Neural cell (in vitro differentiated cells): ENCODE results near the gene PTPRO. TPM values are rescaled to one million over a fixed set of nuclear protein-coding genes. Genes with fewer than 3 reads are reported as not detected.

Experiments used
- H2AFZ ChIP-seq: fragments of 200-600, 300-800 bp; sonication (generic), shearing (Covaris generic); 2 replicates; pipeline ENCODE4 v1.6.0; 2014; ENCODE audit warnings: low read depth, mild to moderate bottlenecking, antibody characterized with exemption, low read length, moderate library complexity
- H3F3A ChIP-seq: fragments of 200-600 bp; shearing (Covaris generic); 2 replicates; pipeline ENCODE4 v1.6.1; 2016; ENCODE audit warnings: mild to moderate bottlenecking, moderate library complexity, mixed read lengths, antibody characterized with exemption, low read length; ENCODE audit not compliant: insufficient read depth, poor library complexity, severe bottlenecking
- H3K27ac ChIP-seq: fragments of 200-600, 300-800 bp; sonication (generic), shearing (Covaris generic); 2 replicates; pipeline ENCODE4 v1.5.1; 2014; ENCODE audit warnings: mild to moderate bottlenecking, low read length, moderate library complexity
- H3K27me3 ChIP-seq: fragments of 300-800, 200-600 bp; sonication (generic), shearing (Covaris generic); 2 replicates; pipeline ENCODE4 v1.6.0; 2014; ENCODE audit warnings: mild to moderate bottlenecking, low read depth, low read length, moderate library complexity; ENCODE audit not compliant: insufficient read depth
- H3K36me3 ChIP-seq: fragments of 300-800, 200-600 bp; sonication (generic), shearing (Covaris generic); 2 replicates; pipeline ENCODE4 v1.5.1; 2014; ENCODE audit warnings: mild to moderate bottlenecking, antibody characterized with exemption, low read length, moderate library complexity; ENCODE audit not compliant: insufficient read depth
- H3K4me2 ChIP-seq: fragments of 300-800, 200-600 bp; sonication (generic), shearing (Covaris generic); 2 replicates; pipeline ENCODE4 v1.6.0; 2014; ENCODE audit warnings: mild to moderate bottlenecking, low read length
- H3K4me3 ChIP-seq: fragments of 300-800, 200-600 bp; sonication (generic), shearing (Covaris generic); 2 replicates; pipeline ENCODE4 v1.5.1; 2014; ENCODE audit warnings: mild to moderate bottlenecking, low read length, moderate library complexity
- H3K79me2 ChIP-seq: fragments of 200-600 bp; shearing (Covaris generic); replicated peaks from 2 replicates; pipeline ENCODE4 v1.6.0; 2014; ENCODE audit warnings: mild to moderate bottlenecking, low read length, moderate library complexity; ENCODE audit not compliant: insufficient read depth
- H3K9ac ChIP-seq: fragments of 300-800, 200-600 bp; sonication (generic), shearing (Covaris generic); 2 replicates; pipeline ENCODE4 v1.6.1; 2016; ENCODE audit warnings: mild to moderate bottlenecking, low read length, mixed read lengths
- H3K9me2 ChIP-seq: fragments of 200-600 bp; shearing (Covaris generic); 2 replicates; pipeline ENCODE4 v1.6.1; 2016; ENCODE audit warnings: mild to moderate bottlenecking, low read length, mixed read lengths; ENCODE audit not compliant: insufficient read depth
- H3K9me3 ChIP-seq: fragments of 200-600, 300-800 bp; sonication (generic), shearing (Covaris generic); 2 replicates; pipeline ENCODE4 v1.6.1; 2016; ENCODE audit warnings: mild to moderate bottlenecking, mixed run types, low read length, moderate library complexity, mixed read lengths
- H4K20me1 ChIP-seq: fragments of 200-600 bp; shearing (Covaris generic); 2 replicates; pipeline ENCODE4 v1.6.1; 2016; ENCODE audit warnings: mild to moderate bottlenecking, mixed run types; ENCODE audit not compliant: insufficient read depth
- CTCF ChIP-seq: fragments of 450-650 bp; IDR thresholded peaks from 2 replicates; pipeline ENCODE4 v1.5.1; 2014; ENCODE audit warnings: antibody characterized with exemption, mild to moderate bottlenecking, moderate library complexity; ENCODE audit not compliant: poor library complexity, severe bottlenecking
- EP300 ChIP-seq: fragments of 450-650 bp; conservative IDR thresholded peaks from 2 replicates; pipeline ENCODE4 v1.6.1; 2014; ENCODE audit warnings: antibody characterized with exemption, mild to moderate bottlenecking, moderate library complexity; ENCODE audit not compliant: poor library complexity, severe bottlenecking
- EZH2 ChIP-seq: fragments of 200-600, 300-800 bp; shearing (Covaris generic), sonication (generic); IDR thresholded peaks from 2 replicates; pipeline ENCODE4 v1.6.1; 2014; ENCODE audit warnings: antibody characterized with exemption, low read length, borderline replicate concordance, mild to moderate bottlenecking; ENCODE audit not compliant: insufficient read depth, poor library complexity, severe bottlenecking
- MXI1 ChIP-seq: fragments of 450-650 bp; conservative IDR thresholded peaks from 2 replicates; pipeline ENCODE4 v1.6.1; 2014; ENCODE audit warnings: antibody characterized with exemption, mild to moderate bottlenecking; ENCODE audit not compliant: poor library complexity, severe bottlenecking
- POLR2AphosphoS5 ChIP-seq: IDR thresholded peaks from 2 replicates; pipeline ENCODE4 v1.6.1; 2012
- RAD21 ChIP-seq: fragments of 450-650 bp; conservative IDR thresholded peaks from 2 replicates; pipeline ENCODE4 v1.6.1; 2014; ENCODE audit warnings: antibody characterized with exemption, mild to moderate bottlenecking, moderate library complexity
- REST ChIP-seq: IDR thresholded peaks from 2 replicates; pipeline ENCODE4 v1.6.1; 2012; ENCODE audit warnings: borderline replicate concordance
- SMC3 ChIP-seq: fragments of 450-650 bp; conservative IDR thresholded peaks from 2 replicates; pipeline ENCODE4 v1.6.1; 2014; ENCODE audit warnings: antibody characterized with exemption, mild to moderate bottlenecking, moderate library complexity; ENCODE audit not compliant: poor library complexity
- TAF1 ChIP-seq: IDR thresholded peaks from 2 replicates; pipeline ENCODE4 v1.6.1; 2012; ENCODE audit warnings: low read depth
- polyA plus RNA-seq: library from polyadenylated mRNA; depleted of rRNA; stranded (reverse); fragments of >200 nt; gene quantifications from 2 replicates; pipeline ENCODE4 v1.2.3, GENCODE V29; 2014

PTPRO gene
- polyA plus RNA-seq, 1 donor from 2014 or later: 124 TPM

- Histone ChIP-seq H3K9ac (no peak overlapping the region), H3K79me2 (no peaks in the 10 kb centered on the region), H4K20me1 (no peaks in the 10 kb centered on the region), H3K4me3 (no peak overlapping the region), H3K4me2 (no peak overlapping the region), H3K27ac (no peak overlapping the region), H3K9me3 (no peaks in the 10 kb centered on the region), H3F3A (no peaks in the 10 kb centered on the region), H3K27me3 (no peaks in the 10 kb centered on the region), H3K9me2 (no peaks in the 10 kb centered on the region), H3K36me3 (no peaks in the 10 kb centered on the region), H2AFZ (no peak overlapping the region)
- TF ChIP-seq REST: no peak
- no peak for TF ChIP-seq SMC3
- TF ChIP-seq RAD21: no peak
- TF ChIP-seq MXI1: no peak
- no peak for TF ChIP-seq EP300
- no peak for TF ChIP-seq CTCF
- TF ChIP-seq TAF1: no peak
- TF ChIP-seq EZH2: no peak
- no peak for TF ChIP-seq POLR2AphosphoS5
Observed at GRCh38 chr12:15620741-15621539, 298.6 kb downstream of the PTPRO start.

- no peaks in the 10 kb centered on the region for H3F3A ChIP-seq
- TF ChIP-seq SMC3 (no peak), RAD21 (no peak), MXI1 (no peak), POLR2AphosphoS5 (no peak), CTCF (no peak), EZH2 (no peak), TAF1 (no peak), REST (no peak), EP300 (no peak)
Observed at GRCh38 chr12:15625075-15625474, 302.8 kb downstream of the PTPRO start.

More at GRCh38 chr12:15625075-15625474, 302.8 kb downstream of the PTPRO start:
- Histone ChIP-seq H3K27me3 (no peaks in the 10 kb centered on the region), H3K36me3 (no peaks in the 10 kb centered on the region), H3K79me2 (no peaks in the 10 kb centered on the region), H3K4me3 (no peak overlapping the region), H3K9ac (no peak overlapping the region), H3K27ac (no peak overlapping the region), H3K4me2 (no peak overlapping the region), H2AFZ (no peak overlapping the region), H3K9me2 (no peaks in the 10 kb centered on the region), H3K9me3 (no peaks in the 10 kb centered on the region), H4K20me1 (no peaks in the 10 kb centered on the region)
